ENCODE data around the gene RAB2B.
"Not testable (repeated sequence)": the region's sequence is repeated elsewhere in the genome, so short reads cannot be mapped to it uniquely, and the experiment has no call there.

RAB2B gene

GRCh38 chr14:21449899-21450216 lies 26.9 kb downstream of the RAB2B start:
- H3K9me3 Mint-ChIP-seq, result no peaks in the 10 kb centered on the region
- H3K4me1 Mint-ChIP-seq, result peaks cover 21% of the 10 kb centered on the region
- TF ChIP-seq CTCF (IDR thresholded peaks at IDR 0.05), result no peak
- H3K4me3 Mint-ChIP-seq, result no peak overlapping the region
- no peak overlapping the region for H3K27ac Mint-ChIP-seq
- H3K36me3 Mint-ChIP-seq (ENCODE audit: low read depth), result peaks cover 61% of the 10 kb centered on the region
- no peak for DNase-seq
- peaks cover 9% of the 10 kb centered on the region for H3K27me3 Mint-ChIP-seq (ENCODE audit: low read depth, poor library complexity)

GRCh38 chr14:21442657-21443056 lies 34.1 kb downstream of the RAB2B start:
- not testable (repeated sequence) for H3K4me3 Mint-ChIP-seq; H3K27ac Mint-ChIP-seq; H3K27me3 Mint-ChIP-seq (ENCODE audit: low read depth, poor library complexity); H3K9me3 Mint-ChIP-seq; DNase-seq; H3K4me1 Mint-ChIP-seq
- H3K36me3 Mint-ChIP-seq (ENCODE audit: low read depth), result peaks cover 44% of the 10 kb centered on the region

- Mint-ChIP-seq H3K4me3 (no peak overlapping the region), H3K27me3 (ENCODE audit: low read depth, poor library complexity) (no peaks in the 10 kb centered on the region), H3K9me3 (no peaks in the 10 kb centered on the region), H3K27ac (no peak overlapping the region), H3K36me3 (ENCODE audit: low read depth) (peaks cover 31% of the 10 kb centered on the region), H3K4me1 (peaks cover 24% of the 10 kb centered on the region)
- no peak for TF ChIP-seq CTCF (IDR thresholded peaks at IDR 0.05)
- no peak for DNase-seq
These were observed 35.9 kb downstream of the RAB2B start for GRCh38 chr14:21440859-21441258.

- TF ChIP-seq CTCF (IDR thresholded peaks at IDR 0.05), result no peak
- no peaks in the 10 kb centered on the region for H3K9me3 Mint-ChIP-seq
- peak; percentile 99 for DNase-seq
- peak overlapping the region; percentile 94 for H3K4me3 Mint-ChIP-seq
- peaks cover 36% of the 10 kb centered on the region for H3K4me1 Mint-ChIP-seq
- H3K36me3 Mint-ChIP-seq (ENCODE audit: low read depth), result peaks cover 39% of the 10 kb centered on the region
- H3K27me3 Mint-ChIP-seq (ENCODE audit: low read depth, poor library complexity), result no peaks in the 10 kb centered on the region
- peak overlapping the region; percentile 99 for H3K27ac Mint-ChIP-seq
These were observed 39.5 kb downstream of the RAB2B start for GRCh38 chr14:21437063-21437901.

GRCh38 chr14:21436567-21437062 lies 40.1 kb downstream of the RAB2B start:
- Mint-ChIP-seq H3K27ac (no peak overlapping the region), H3K27me3 (ENCODE audit: low read depth, poor library complexity) (no peaks in the 10 kb centered on the region), H3K9me3 (no peaks in the 10 kb centered on the region), H3K36me3 (ENCODE audit: low read depth) (peaks cover 34% of the 10 kb centered on the region), H3K4me1 (peaks cover 36% of the 10 kb centered on the region), H3K4me3 (peak overlapping the region; percentile 94)
- DNase-seq, result no peak
- TF ChIP-seq CTCF (IDR thresholded peaks at IDR 0.05), result no peak

- no peak for DNase-seq
- Mint-ChIP-seq H3K27me3 (ENCODE audit: low read depth, poor library complexity) (peaks cover 4% of the 10 kb centered on the region), H3K36me3 (ENCODE audit: low read depth) (peaks cover 65% of the 10 kb centered on the region), H3K27ac (no peak overlapping the region), H3K9me3 (no peaks in the 10 kb centered on the region), H3K4me1 (peaks cover 14% of the 10 kb centered on the region), H3K4me3 (no peak overlapping the region)
- no peak for TF ChIP-seq CTCF (IDR thresholded peaks at IDR 0.05)
These were observed 45.6 kb downstream of the RAB2B start for GRCh38 chr14:21431126-21431525.

All from nephron progenitor cell (in vitro differentiated cells).